GDM1 (cell line): ENCODE data around the gene LHFPL2.

Source experiments
- DNase-seq: peaks from one replicate; lab custom pipeline; 2025; lab: John Stamatoyannopoulos, UW

Gene LHFPL2

GRCh38 chr5:78503958-78504653 lies 144.5 kb downstream of the LHFPL2 start:
- no peak for DNase-seq

- peak; percentile 28 for DNase-seq
Measured at GRCh38 chr5:78501411-78502352, 146.9 kb downstream of the LHFPL2 start.

- no peak for DNase-seq
Measured at GRCh38 chr5:78500871-78501270, 147.7 kb downstream of the LHFPL2 start.

- no peak for DNase-seq
Measured at GRCh38 chr5:78500028-78500427, 148.5 kb downstream of the LHFPL2 start.

GRCh38 chr5:78499485-78499884 lies 149.1 kb downstream of the LHFPL2 start:
- DNase-seq: no peak

- DNase-seq: peak; percentile 11
Measured at GRCh38 chr5:78497573-78498533, 150.7 kb downstream of the LHFPL2 start.

GRCh38 chr5:78496373-78496772 lies 152.2 kb downstream of the LHFPL2 start:
- DNase-seq: no peak

GRCh38 chr5:78495800-78496199 lies 152.8 kb downstream of the LHFPL2 start:
- DNase-seq: no peak

- no peak for DNase-seq
Measured at GRCh38 chr5:78492650-78493049, 155.9 kb downstream of the LHFPL2 start.

- no peak for DNase-seq
Measured at GRCh38 chr5:78492224-78492623, 156.3 kb downstream of the LHFPL2 start.

- DNase-seq: no peak
Measured at GRCh38 chr5:78490709-78491485, 157.7 kb downstream of the LHFPL2 start.

GRCh38 chr5:78487846-78488245 lies 160.7 kb downstream of the LHFPL2 start:
- no peak for DNase-seq

GRCh38 chr5:78486218-78486617 lies 162.4 kb downstream of the LHFPL2 start:
- no peak for DNase-seq

GRCh38 chr5:78483809-78484521 lies 164.6 kb downstream of the LHFPL2 start:
- peak; percentile 91 for DNase-seq

- no peak for DNase-seq
Measured at GRCh38 chr5:78482948-78483347, 165.6 kb downstream of the LHFPL2 start.

- DNase-seq: no peak
Measured at GRCh38 chr5:78476795-78477194, 171.8 kb downstream of the LHFPL2 start.

GRCh38 chr5:78475370-78475769 lies 173.2 kb downstream of the LHFPL2 start:
- no peak for DNase-seq

- DNase-seq: no peak
Measured at GRCh38 chr5:78473751-78474150, 174.8 kb downstream of the LHFPL2 start.

- no peak for DNase-seq
Measured at GRCh38 chr5:78472469-78473106, 176.0 kb downstream of the LHFPL2 start.

- no peak for DNase-seq
Measured at GRCh38 chr5:78471896-78472295, 176.7 kb downstream of the LHFPL2 start.
